DMS 273 (cell line): ENCODE results near the gene SPECC1L.
"Not testable (repeated sequence)": the region's sequence is repeated elsewhere in the genome, so short reads cannot be mapped to it uniquely, and the experiment has no call there.

Experiments
- DNase-seq: peaks from one replicate; lab custom pipeline; 2025; ENCODE audit not compliant: unreplicated experiment; lab: John Stamatoyannopoulos, UW

SPECC1L gene

DNA sequence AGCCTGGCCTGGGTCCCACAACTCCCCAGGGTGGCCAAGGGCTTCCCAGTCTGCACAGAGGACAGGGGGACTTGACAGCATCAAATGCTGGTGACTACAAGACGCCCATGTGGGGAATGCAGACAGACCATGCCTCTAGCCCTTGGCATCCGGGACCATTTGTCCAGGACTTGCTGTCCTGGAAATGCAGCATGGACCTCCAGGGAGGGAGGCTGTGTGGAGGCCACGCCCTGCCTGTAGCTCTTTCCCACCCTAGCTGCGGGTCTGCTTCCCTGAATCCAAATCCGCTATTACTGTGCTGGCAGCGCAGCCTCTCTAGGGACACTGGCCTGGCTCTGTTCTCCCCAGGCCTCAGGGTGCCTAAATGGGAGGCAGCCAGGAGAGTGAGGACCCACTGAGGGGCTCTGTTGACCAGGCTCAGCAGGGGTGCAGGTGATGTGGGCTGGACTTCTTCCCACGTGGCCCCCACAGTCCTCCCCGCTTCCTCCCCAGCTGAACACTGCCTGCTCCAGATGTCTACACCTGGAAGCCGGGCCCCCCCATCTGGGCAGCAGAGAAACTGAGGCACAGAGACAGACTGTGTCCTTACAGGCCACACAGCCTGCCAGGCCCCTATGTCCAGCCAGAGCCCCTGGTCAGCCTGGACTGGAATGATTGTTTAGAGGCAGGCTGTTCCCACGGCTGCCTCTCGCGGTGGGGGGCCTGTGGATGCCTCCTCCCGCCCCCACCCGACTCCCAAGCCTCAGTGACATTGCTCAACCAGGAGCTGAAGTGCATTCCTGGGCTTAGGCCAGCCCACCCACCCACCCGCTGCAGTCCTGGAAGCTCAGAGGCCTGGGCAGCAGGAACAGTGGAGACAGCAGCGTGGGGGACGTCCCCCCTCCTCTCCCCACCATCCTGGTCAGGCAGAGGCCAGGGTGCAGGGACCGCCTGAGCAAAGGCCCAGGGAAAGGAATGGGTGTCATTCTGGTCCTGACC, 24.8 kb upstream of the SPECC1L start:
- DNase-seq = peak; percentile 14

GRCh38 chr22:24247011-24247507, 23.6 kb upstream of the SPECC1L start:
- peak; percentile 16 for DNase-seq

GRCh38 chr22:24247564-24248344, 22.9 kb upstream of the SPECC1L start:
- peak; percentile 76 for DNase-seq

GRCh38 chr22:24248611-24249010, 22.0 kb upstream of the SPECC1L start:
- DNase-seq = not testable (repeated sequence)

- DNase-seq = not testable (repeated sequence)
These were observed 21.2 kb upstream of the SPECC1L start for GRCh38 chr22:24249413-24249812.

GRCh38 chr22:24251286-24251685, 19.3 kb upstream of the SPECC1L start:
- DNase-seq = not testable (repeated sequence)

GRCh38 chr22:24253126-24253525, 17.5 kb upstream of the SPECC1L start:
- not testable (repeated sequence) for DNase-seq

- not testable (repeated sequence) for DNase-seq
These were observed 14.5 kb upstream of the SPECC1L start for GRCh38 chr22:24256136-24256535.

GRCh38 chr22:24256736-24257135, 13.9 kb upstream of the SPECC1L start:
- not testable (repeated sequence) for DNase-seq

- peak; percentile 84 for DNase-seq
These were observed 11.2 kb upstream of the SPECC1L start for GRCh38 chr22:24259459-24259858.

DNA sequence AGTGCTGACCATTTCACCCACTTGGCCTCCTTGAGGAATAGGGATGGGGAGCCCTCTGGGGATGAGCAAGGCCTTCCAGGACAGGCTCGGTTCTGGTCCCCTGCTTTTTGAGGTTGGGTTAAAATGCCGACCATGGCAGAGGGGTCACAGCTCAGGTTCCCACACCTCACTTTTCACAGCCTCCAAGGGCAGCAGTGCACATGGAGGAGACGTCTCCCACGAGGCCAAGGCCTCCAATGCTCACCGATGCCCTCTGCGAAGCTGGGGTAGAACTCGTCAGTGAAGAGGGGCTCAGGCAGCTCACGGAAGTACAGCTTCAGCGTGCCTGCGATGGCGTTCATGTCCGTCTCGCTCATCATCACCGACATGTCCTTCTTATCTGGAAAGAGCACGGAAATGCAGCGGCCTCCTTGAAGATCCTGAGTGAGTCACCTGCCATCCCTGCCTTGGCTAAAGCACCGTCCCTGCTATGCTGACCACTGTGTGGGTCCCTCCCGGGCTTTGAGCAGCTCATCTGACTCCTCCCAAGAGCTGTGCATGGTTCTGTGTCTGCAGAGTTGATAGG, 8.4 kb upstream of the SPECC1L start:
- not testable (repeated sequence) for DNase-seq

GRCh38 chr22:24263479-24263878, 7.2 kb upstream of the SPECC1L start:
- not testable (repeated sequence) for DNase-seq

DNA sequence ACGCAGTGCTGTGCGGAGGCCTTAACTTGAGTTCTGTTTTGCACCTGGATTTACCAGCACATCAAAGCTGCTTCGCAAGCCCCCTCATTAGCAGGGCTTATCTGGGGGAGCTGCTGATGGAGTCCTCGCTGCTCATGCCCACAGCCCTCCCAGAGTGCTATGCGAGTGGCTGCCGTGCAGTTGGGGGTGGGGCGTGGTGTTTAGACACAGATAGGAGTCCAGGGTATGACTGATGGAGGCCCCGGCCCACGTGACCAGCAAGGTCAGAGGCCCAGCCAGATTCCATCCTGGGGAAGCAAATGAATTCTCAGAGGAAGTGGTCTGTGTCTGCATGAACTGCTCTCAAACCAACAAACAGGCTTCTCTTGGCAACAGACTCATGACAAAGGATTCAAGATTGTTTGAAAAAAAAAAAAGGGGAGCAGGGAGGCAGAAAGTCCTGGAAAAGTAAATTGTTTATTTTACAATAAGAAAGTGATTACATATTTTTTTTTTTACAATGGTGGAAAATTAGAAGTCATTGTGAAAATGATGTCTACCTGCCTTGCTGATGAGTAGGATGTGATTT, 6.2 kb upstream of the SPECC1L start:
- DNase-seq = not testable (repeated sequence)

DNA sequence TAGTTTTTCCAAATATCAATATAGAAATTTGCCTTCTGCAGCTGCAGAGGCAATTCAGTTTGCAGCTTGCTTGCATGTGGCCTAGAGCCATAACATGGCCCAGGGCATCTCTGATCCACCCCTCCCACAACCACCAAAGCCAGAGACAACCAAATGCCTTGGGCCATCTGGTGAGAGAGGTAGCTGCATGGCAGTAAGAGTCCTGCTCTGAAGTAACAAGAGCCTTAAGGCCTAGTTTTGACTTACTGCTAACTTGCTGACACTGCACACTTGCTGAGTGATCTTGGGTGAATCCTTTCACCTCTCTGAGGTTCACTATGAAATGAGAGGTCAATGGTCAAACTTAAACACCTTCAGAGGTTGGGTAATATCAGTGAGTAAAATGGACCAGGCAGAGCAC, 4.9 kb upstream of the SPECC1L start:
- DNase-seq = peak; percentile 42

GRCh38 chr22:24266495-24266894, 4.1 kb upstream of the SPECC1L start:
- not testable (repeated sequence) for DNase-seq

DNA sequence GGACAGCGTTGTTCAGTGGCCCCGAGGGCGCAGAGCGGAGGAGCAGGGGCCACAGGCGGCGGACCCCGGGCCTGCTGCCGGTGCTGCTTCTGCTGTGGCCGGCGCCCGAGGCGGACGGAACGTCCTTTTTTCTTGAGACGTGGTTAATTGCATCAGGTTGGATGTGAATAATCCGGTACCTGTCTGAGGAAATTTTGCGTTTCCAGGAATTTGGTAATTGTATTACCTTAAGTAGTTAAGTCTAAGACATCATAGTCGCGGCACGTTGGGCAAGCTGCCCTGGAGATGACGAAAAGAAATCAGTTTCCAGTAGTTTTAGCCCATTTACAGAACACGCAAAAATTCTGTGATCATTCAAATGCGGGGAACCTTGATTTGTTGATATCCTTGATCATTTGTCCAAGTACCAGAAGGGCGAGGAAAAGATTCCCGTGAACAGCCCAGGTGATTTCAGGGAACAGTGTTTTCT, 789 bp downstream of the SPECC1L start:
- peak; percentile 60 for DNase-seq

- not testable (repeated sequence) for DNase-seq
These were observed 2.4 kb downstream of the SPECC1L start for GRCh38 chr22:24273031-24273430.

DNA sequence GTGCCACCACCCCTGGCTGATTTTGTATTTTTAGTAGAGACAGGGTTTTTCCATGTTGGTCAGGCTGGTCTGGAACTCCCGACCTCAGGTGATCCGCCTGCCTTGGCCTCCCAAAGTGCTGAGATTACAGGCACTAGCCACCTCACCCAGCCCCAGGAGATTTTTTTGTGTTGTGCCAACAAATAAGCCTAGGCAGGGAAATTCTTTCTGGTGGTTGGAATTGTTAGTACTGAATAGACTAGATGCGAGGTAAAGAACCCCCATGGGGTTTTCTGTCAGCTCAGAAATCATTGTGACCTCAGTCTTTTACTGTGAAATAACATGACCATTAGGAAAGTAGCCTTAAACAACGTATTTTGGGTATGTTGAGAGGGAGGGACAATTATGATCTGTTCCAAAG, 3.3 kb downstream of the SPECC1L start:
- DNase-seq = not testable (repeated sequence)

GRCh38 chr22:24274696-24275405, 4.2 kb downstream of the SPECC1L start:
- not testable (repeated sequence) for DNase-seq

DNA sequence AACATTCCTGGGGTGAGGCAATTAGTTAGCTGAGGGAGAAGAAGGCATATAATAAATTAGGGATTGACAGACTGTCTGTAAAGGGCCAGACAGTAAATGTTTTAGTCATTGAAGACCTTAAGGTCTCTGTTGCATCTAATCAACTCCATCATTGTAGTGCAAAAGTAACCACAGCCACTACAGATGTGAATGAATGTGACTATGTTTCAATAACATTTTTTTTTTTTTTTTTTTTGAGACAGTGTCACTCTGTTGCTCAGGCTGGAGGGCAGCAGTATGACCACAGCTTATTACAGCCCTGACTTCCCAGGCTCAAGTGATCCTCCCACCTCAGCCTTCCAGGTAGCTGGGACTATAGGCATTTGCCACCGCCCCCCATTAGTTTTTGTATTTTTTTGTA, 9.7 kb downstream of the SPECC1L start:
- not testable (repeated sequence) for DNase-seq
